PC-9 (cell line): ENCODE data around the gene OR2B3. TPM values are rescaled to one million over a fixed set of nuclear protein-coding genes. Genes with fewer than 3 reads are reported as not detected.

Source experiments
- BruUV-seq: library from RNA; stranded (reverse); fragments of 400-500 nt; replicated peaks from 2 replicates; lab custom pipeline; 2021; lab: Mats Ljungman, UMichigan
- CTCF ChIA-PET: fragments of 300-600 bp; sonication (Branson Sonifier 250); formaldehyde crosslinking; loops from one replicate; lab custom pipeline; 2022; ENCODE audit warnings: antibody characterized with exemption; lab: Charles Lee
- POLR2A ChIA-PET: fragments of 300-600 bp; sonication (Branson Sonifier 250); formaldehyde crosslinking; loops from one replicate; lab custom pipeline; 2022; ENCODE audit warnings: antibody characterized with exemption; ENCODE audit not compliant: unreplicated experiment; lab: Charles Lee
- DNase-seq, 2 experiments: peaks; one replicate each; pipeline versions ENCODE4 v3.0.0 to v3.0.0-alpha.2; 2015 to 2022; ENCODE audit warnings: mixed read lengths in 1 of 2
- H2AFZ ChIP-seq: fragments of 200-600 bp; sonication (generic); 2 replicates; pipeline ENCODE4 v1.8.1; 2017; ENCODE audit warnings: antibody characterized with exemption
- H3F3A ChIP-seq: fragments of 200-600 bp; sonication (generic); 2 replicates; pipeline ENCODE4 v1.8.1; 2017; ENCODE audit warnings: antibody characterized with exemption, mild to moderate bottlenecking, low read depth; ENCODE audit not compliant: insufficient read depth
- H3K27ac ChIP-seq: fragments of 200-600 bp; sonication (generic); 2 replicates; pipeline ENCODE4 v1.6.1; 2016; ENCODE audit warnings: mixed run types
- H3K27me3 ChIP-seq: fragments of 200-600 bp; sonication (generic); 2 replicates; pipeline ENCODE4 v1.6.1; 2016; ENCODE audit warnings: low read depth, mixed run types; ENCODE audit not compliant: insufficient read depth
- H3K36me3 ChIP-seq: fragments of 200-600 bp; sonication (generic); 2 replicates; pipeline ENCODE4 v1.6.1; 2016; ENCODE audit warnings: low read depth, mixed run types
- H3K4me1 ChIP-seq: fragments of 200-600 bp; sonication (generic); replicated peaks from 2 replicates; pipeline ENCODE4 v1.6.1; 2016; ENCODE audit warnings: mixed run types; ENCODE audit not compliant: insufficient read depth
- H3K4me2 ChIP-seq: fragments of 200-600 bp; sonication (generic); 2 replicates; pipeline ENCODE4 v1.6.1; 2017; ENCODE audit warnings: mixed run types
- H3K4me3 ChIP-seq: fragments of 200-600 bp; sonication (generic); 2 replicates; pipeline ENCODE4 v1.6.1; 2016; ENCODE audit warnings: mixed run types
- H3K79me2 ChIP-seq: fragments of 200-600 bp; sonication (generic); 2 replicates; pipeline ENCODE4 v1.6.1; 2017; ENCODE audit warnings: low read depth, mixed run types
- H3K9me2 ChIP-seq: fragments of 200-600 bp; sonication (generic); 2 replicates; pipeline ENCODE4 v1.8.1; 2017; ENCODE audit warnings: mild to moderate bottlenecking; ENCODE audit not compliant: insufficient read depth
- H3K9me3 ChIP-seq: fragments of 200-600 bp; sonication (generic); 2 replicates; pipeline ENCODE4 v1.8.1; 2016; ENCODE audit warnings: low read depth; ENCODE audit not compliant: insufficient read depth
- H4K20me1 ChIP-seq: fragments of 200-600 bp; sonication (generic); 2 replicates; pipeline ENCODE4 v1.8.1; 2017; ENCODE audit not compliant: insufficient read depth
- EZH2 ChIP-seq: fragments of 200-600 bp; sonication (generic); IDR thresholded peaks from 2 replicates; pipeline ENCODE4 v1.8.0; 2017; ENCODE audit warnings: antibody characterized with exemption, low read depth
- intact Hi-C: fragments of 100-400 bp; cut with micrococcal nuclease; formaldehyde crosslinking; loops from one replicate; pipeline ENCODE4 v1.10.0; 2022; ENCODE audit not compliant: unreplicated experiment
- total RNA-seq: library from RNA; stranded (reverse); gene quantifications from 2 replicates; pipeline ENCODE4 v1.2.3, GENCODE V29; 2021
- TF ChIP-seq, protein P1 (sequence below): fragments of 200-600 bp; sonication (generic); conservative IDR thresholded peaks from 2 replicates; pipeline ENCODE4 v1.6.1; 2017; ENCODE audit warnings: mixed run types, antibody characterized with exemption, mild to moderate bottlenecking, moderate library complexity

Gene OR2B3
- total RNA-seq, 1 experiment from 2014 or later = not detected

DNA sequence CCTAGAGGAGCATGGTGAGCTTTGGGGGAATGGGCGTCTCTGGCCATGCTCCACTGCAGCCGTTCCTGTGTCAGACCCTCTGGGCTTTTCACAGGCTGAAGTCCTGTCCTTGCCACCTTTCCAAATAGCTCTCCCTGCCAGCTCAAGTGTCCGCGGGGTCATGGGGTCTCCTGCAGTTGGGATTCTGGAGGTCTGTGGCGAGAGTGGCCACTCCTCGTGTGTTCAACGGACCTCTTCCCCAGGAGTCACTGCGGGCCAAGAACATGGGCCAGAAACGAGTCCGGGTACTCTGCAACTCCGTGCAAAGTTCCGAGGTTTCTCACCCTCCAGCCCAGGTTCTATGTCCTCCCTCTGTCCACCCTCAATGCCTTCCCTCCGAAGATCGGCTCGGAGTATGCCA, 4.7 kb downstream of the OR2B3 start:
- no peaks in the 10 kb centered on the region for H3K4me1 ChIP-seq
- H3K36me3 ChIP-seq = no peaks in the 10 kb centered on the region
- no peaks in the 10 kb centered on the region for H3F3A ChIP-seq
- H3K27ac ChIP-seq = no peak overlapping the region
- TF ChIP-seq, protein P1, sequence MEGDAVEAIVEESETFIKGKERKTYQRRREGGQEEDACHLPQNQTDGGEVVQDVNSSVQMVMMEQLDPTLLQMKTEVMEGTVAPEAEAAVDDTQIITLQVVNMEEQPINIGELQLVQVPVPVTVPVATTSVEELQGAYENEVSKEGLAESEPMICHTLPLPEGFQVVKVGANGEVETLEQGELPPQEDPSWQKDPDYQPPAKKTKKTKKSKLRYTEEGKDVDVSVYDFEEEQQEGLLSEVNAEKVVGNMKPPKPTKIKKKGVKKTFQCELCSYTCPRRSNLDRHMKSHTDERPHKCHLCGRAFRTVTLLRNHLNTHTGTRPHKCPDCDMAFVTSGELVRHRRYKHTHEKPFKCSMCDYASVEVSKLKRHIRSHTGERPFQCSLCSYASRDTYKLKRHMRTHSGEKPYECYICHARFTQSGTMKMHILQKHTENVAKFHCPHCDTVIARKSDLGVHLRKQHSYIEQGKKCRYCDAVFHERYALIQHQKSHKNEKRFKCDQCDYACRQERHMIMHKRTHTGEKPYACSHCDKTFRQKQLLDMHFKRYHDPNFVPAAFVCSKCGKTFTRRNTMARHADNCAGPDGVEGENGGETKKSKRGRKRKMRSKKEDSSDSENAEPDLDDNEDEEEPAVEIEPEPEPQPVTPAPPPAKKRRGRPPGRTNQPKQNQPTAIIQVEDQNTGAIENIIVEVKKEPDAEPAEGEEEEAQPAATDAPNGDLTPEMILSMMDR = no peak
- TF ChIP-seq EZH2 = no peak
- no peak overlapping the region for H3K4me2 ChIP-seq
- no peaks in the 10 kb centered on the region for H3K79me2 ChIP-seq
- peak overlapping the region; percentile 58; the same call in 1 of the 2 replicates for H2AFZ ChIP-seq
- H3K9me3 ChIP-seq = no peaks in the 10 kb centered on the region
- ChIA-PET CTCF (no interaction called here), POLR2A (no interaction called here)
- no peaks in the 10 kb centered on the region for H4K20me1 ChIP-seq
- no peaks in the 10 kb centered on the region for H3K9me2 ChIP-seq
- no peak for DNase-seq
- intact Hi-C loops = no loop called here
- no peak overlapping the region for H3K4me3 ChIP-seq
- peaks cover 7% of the 10 kb centered on the region; the same call in 1 of the 2 replicates for H3K27me3 ChIP-seq
- no TSS peak for BruUV-seq

DNA sequence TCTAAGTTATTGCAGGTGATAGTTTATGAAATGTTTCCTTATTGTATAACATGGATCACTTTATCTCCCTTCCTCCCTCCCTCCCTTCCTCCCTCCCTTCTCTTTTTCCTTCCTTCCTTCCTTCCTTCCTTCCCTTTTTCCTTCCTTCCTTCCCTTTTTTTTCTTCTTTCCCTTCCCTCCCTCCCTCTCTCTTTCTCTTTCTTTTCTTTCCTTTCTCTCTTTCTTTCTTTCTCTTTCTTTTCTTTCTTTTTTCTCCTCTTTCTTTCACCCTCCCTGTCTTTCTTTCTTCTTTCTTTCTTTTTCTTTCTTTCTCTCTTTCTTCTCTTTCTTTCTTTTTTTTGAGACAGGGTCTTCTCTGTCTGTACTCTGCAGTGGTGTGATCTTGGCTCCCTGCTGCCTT, 5.8 kb downstream of the OR2B3 start:
- Histone ChIP-seq H3K4me1 (no peaks in the 10 kb centered on the region), H3K9me3 (no peaks in the 10 kb centered on the region), H3K9me2 (no peaks in the 10 kb centered on the region), H3F3A (no peaks in the 10 kb centered on the region), H3K4me2 (no peak overlapping the region), H3K4me3 (no peak overlapping the region), H3K79me2 (no peaks in the 10 kb centered on the region), H3K36me3 (no peaks in the 10 kb centered on the region), H4K20me1 (no peaks in the 10 kb centered on the region), H3K27me3 (peaks cover 7% of the 10 kb centered on the region; the same call in 1 of the 2 replicates), H2AFZ (no peak overlapping the region), H3K27ac (no peak overlapping the region)
- intact Hi-C loops = no loop called here
- DNase-seq = no peak
- ChIA-PET POLR2A (no interaction called here), CTCF (no interaction called here)
- BruUV-seq = no TSS peak
- TF ChIP-seq EZH2 = no peak
- TF ChIP-seq, protein P1 = no peak

DNA sequence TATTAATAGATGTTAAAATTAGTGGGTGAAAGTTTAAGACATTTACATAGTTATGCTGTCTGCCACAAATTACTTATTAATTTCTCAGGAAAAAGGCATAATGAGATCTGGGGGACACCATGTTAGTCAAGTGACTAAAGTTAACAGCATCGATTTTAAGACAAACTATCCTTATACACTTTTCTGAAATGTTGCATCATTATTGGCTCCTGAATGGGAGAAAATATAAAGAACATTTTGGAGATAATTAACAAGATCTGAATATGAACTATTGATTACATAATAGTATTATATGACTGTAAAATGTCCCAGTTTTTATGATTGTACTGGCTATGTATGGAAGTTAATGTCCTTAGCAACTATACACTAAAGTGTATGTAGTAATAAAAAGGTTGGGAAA, 7.9 kb downstream of the OR2B3 start:
- no peaks in the 10 kb centered on the region for H3K4me1 ChIP-seq
- H3K9me2 ChIP-seq = no peaks in the 10 kb centered on the region
- no peak overlapping the region for H3K27ac ChIP-seq
- BruUV-seq = no TSS peak
- no peaks in the 10 kb centered on the region for H4K20me1 ChIP-seq
- no peaks in the 10 kb centered on the region for H3F3A ChIP-seq
- no peaks in the 10 kb centered on the region for H3K79me2 ChIP-seq
- no peak overlapping the region for H2AFZ ChIP-seq
- no peak for DNase-seq
- intact Hi-C loops = no loop called here
- ChIA-PET POLR2A (no interaction called here), CTCF (no interaction called here)
- H3K4me3 ChIP-seq = no peak overlapping the region
- no peaks in the 10 kb centered on the region for H3K36me3 ChIP-seq
- H3K4me2 ChIP-seq = no peak overlapping the region
- peaks cover 7% of the 10 kb centered on the region; the same call in 1 of the 2 replicates for H3K27me3 ChIP-seq
- TF ChIP-seq, protein P1 = no peak
- no peak for TF ChIP-seq EZH2
- H3K9me3 ChIP-seq = no peaks in the 10 kb centered on the region
